Activated T-cell treated with anti-CD3 and anti-CD28 coated beads for 48 hours (primary cell): ENCODE results near the gene ARF6.
"Not testable (repeated sequence)": the region's sequence is repeated elsewhere in the genome, so short reads cannot be mapped to it uniquely, and the experiment has no call there.

Experiments
- DNase-seq: peaks from one replicate; pipeline ENCODE4 v3.0.0-alpha.2; 2020; ENCODE audit warnings: low read depth

The ARF6 gene

GRCh38 chr14:49907186-49907585 is 14.3 kb downstream of the ARF6 start:
- DNase-seq: no peak

- no peak for DNase-seq
Observed at GRCh38 chr14:49908433-49908782, 15.5 kb downstream of the ARF6 start.

- DNase-seq: no peak
Observed at GRCh38 chr14:49909016-49909415, 16.1 kb downstream of the ARF6 start.

GRCh38 chr14:49915085-49915484 is 22.2 kb downstream of the ARF6 start:
- no peak for DNase-seq

GRCh38 chr14:49918706-49919105 is 25.8 kb downstream of the ARF6 start:
- DNase-seq: no peak

- DNase-seq: no peak
Observed at GRCh38 chr14:49919825-49920659, 27.2 kb downstream of the ARF6 start.

GRCh38 chr14:49920935-49921334 is 28.1 kb downstream of the ARF6 start:
- DNase-seq: no peak

- no peak for DNase-seq
Observed at GRCh38 chr14:49921401-49921800, 28.5 kb downstream of the ARF6 start.

GRCh38 chr14:49923442-49923841 is 30.6 kb downstream of the ARF6 start:
- DNase-seq: no peak

GRCh38 chr14:49923881-49924280 is 31.0 kb downstream of the ARF6 start:
- DNase-seq: no peak

GRCh38 chr14:49924852-49925251 is 32.0 kb downstream of the ARF6 start:
- no peak for DNase-seq

- DNase-seq: no peak
Observed at GRCh38 chr14:49926803-49927202, 33.9 kb downstream of the ARF6 start.

- no peak for DNase-seq
Observed at GRCh38 chr14:49928015-49928414, 35.1 kb downstream of the ARF6 start.

- DNase-seq: no peak
Observed at GRCh38 chr14:49930720-49931119, 37.8 kb downstream of the ARF6 start.

- DNase-seq: no peak
Observed at GRCh38 chr14:49931523-49931922, 38.6 kb downstream of the ARF6 start.

- DNase-seq: no peak
Observed at GRCh38 chr14:49933128-49933527, 40.2 kb downstream of the ARF6 start.

GRCh38 chr14:49933704-49934103 is 40.8 kb downstream of the ARF6 start:
- DNase-seq: no peak

GRCh38 chr14:49934646-49935045 is 41.8 kb downstream of the ARF6 start:
- DNase-seq: no peak

- DNase-seq: no peak
Observed at GRCh38 chr14:49935526-49935925, 42.6 kb downstream of the ARF6 start.

GRCh38 chr14:49936246-49936645 is 43.4 kb downstream of the ARF6 start:
- DNase-seq: not testable (repeated sequence)

GRCh38 chr14:49936882-49937281 is 44.0 kb downstream of the ARF6 start:
- not testable (repeated sequence) for DNase-seq

GRCh38 chr14:49939215-49939614 is 46.3 kb downstream of the ARF6 start:
- DNase-seq: not testable (repeated sequence)

- DNase-seq: no peak
Observed at GRCh38 chr14:49939884-49940510, 47.1 kb downstream of the ARF6 start.
